ELF-1 (cell line): ENCODE results near the gene NUDT22.

Experiments
- DNase-seq: peaks from one replicate; pipeline ENCODE4 v3.0.0-alpha.2; 2016; ENCODE audit warnings: low read depth, low spot score

The NUDT22 gene

DNA sequence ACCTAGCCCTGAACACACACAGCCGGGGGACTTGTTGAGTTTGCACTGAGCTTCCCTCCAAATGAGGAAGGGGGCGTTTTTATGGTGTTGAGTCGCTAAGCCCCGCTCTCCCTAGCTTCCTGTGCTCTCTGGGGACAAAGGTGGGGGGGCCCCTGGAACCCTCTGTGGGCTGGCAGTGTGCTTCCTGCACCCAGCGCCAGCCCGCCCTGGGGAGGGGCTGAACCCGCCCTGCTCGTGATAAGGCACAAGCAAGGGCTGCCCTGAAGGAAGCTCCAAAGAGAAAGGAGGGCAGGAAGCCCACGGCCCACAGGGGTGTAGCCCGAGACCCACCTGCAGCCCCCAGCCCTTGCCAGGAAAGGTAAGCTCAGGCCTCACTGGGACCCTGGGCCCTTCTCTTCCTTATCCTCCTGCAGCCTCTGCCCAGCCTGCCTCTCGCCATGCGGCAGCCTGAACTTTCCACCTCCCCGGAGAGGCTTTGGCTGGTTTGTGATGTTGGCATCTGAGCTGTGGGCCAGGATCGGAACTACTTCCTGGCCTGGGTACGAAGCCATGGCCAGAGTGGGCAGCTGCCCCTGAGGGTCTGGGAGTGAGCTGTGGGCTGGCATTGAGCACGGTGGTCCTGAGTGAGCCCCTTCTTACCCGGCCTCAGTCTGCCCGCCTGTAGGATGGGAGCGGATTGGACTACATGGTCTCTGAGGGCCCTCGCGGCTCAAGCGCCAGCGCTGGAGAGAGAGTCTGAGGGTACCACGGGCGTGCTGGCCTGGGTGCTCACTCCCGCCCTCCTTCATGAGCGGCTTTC, 19.4 kb upstream of the NUDT22 start, which contains the start of gene FERMT3:
FERMT3 (plus strand) TSS at position 265 of the 799 bp plus-strand sequence. CDS start 644 bp downstream, outside the sequence.
- DNase-seq, result no peak

DNA sequence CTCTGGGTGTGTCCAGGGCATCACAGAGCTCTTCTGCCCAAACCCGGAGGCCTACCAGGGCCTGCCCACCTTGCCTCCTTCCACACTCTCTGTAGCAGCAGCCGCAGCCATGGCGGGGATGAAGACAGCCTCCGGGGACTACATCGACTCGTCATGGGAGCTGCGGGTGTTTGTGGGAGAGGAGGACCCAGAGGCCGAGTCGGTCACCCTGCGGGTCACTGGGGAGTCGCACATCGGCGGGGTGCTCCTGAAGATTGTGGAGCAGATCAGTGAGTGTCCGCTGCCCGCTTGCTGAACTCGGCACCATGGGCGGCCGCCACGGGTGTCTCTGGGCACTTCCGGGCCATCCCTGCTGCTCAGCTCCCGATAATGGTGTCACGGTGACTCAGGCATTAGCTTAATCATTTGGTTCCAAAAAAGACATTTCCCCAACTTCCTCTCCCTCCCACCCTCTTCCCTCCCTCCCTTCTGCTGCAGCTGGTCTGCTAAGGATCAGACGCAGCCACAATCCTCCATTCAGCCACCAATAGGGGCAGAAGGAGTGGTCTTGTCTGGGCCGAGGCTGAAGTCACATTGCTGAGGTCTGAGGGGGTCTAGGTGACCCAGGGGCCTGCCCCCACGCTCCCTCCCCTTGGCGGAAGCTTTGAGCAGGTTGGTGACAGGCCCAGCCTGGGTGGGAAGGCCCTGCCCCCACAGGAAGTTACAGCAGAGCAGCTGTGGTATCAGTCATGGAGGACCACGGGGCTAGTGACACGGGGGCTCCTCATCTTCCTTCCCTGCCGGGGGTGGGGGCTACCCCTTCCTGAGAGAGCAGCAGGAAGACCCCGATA, 18.6 kb upstream of the NUDT22 start:
- no peak for DNase-seq

DNA sequence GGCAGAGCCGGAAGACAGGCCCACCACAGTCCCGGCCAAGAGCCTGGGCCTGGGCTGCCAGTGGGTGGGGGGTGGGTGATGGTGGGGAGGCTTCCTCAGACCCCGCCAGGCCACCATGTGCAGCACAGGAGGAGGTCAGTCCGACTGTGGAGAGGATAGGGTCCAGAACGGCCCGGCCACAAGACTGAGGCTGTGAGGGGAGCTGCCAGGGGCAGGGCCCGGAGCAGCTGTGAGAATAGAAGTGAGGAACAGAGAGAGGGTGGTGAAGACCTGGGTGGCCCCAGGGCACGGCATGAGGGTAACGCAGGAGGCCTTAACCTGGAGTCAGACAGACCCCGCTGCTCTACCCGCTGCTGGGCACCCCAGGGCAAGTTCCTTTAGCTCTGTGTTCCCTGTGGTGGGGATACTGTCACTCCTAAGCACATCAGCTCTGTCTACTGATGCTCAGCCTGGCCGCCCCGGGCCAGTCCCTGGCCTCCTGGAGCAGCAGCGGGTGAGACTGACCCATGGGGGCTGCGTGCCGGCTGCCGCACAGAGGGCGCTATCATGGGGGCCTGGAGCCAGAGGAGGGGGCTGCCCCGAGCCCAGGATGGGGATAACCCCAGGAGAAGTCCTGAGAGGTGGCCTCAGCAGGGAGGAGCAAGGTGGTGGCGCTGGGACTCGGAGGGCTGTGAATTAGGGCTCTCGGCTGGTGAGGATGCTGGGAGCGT, 17.8 kb upstream of the NUDT22 start:
- DNase-seq, result no peak

DNA sequence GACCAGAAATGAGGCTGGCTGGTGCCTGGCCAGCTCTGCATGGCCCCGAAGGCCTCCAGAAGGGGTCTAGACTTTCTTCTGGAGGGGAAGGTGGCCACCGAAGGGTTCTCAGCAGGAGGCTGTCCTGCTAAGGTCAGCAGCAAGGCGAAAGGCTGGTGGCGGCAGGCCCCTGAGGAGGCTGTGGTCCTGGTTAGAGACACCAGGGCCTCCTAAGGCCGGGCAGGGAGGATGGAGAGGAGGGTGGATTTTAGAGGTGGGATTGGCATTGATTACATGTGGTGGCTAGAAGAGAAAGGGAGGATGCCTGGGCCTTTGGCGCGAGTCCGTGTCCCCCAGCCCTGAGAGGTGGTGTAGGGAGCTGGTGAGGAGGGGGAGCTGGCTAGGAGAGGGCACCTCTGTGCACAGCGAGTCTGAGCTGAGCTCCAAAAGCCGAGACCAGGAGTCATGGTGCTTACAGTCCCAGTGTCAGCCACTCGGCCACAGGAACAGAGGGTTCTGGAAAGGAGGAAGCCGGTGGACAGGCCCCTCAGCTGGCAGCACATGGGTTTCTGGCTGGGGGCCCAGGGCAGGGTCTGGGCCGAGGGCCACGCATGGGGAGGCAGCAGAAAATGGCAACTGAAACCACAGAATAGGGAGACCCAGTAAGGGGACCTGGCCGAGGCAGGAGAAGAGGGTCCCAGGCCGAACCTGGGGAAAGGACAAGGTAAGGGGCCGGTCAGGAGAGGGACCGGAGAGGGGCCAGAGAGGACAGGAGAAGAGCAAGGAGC, 17.1 kb upstream of the NUDT22 start:
- DNase-seq, result no peak

DNA sequence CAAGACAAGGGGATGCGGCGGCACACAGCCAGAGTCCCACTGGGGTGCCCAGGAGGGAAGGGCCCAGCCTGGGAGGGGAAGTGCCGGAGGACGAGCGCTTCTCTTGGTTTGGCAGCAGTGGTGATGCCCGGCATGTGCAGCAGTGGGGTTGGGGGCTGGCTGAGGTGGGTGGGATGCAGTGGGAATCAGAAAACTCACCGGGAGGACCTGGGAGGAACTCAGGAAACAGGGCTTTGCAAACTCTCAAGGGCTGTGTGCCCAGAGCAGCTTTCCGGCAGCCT, 16.6 kb upstream of the NUDT22 start:
- DNase-seq, result no peak

DNA sequence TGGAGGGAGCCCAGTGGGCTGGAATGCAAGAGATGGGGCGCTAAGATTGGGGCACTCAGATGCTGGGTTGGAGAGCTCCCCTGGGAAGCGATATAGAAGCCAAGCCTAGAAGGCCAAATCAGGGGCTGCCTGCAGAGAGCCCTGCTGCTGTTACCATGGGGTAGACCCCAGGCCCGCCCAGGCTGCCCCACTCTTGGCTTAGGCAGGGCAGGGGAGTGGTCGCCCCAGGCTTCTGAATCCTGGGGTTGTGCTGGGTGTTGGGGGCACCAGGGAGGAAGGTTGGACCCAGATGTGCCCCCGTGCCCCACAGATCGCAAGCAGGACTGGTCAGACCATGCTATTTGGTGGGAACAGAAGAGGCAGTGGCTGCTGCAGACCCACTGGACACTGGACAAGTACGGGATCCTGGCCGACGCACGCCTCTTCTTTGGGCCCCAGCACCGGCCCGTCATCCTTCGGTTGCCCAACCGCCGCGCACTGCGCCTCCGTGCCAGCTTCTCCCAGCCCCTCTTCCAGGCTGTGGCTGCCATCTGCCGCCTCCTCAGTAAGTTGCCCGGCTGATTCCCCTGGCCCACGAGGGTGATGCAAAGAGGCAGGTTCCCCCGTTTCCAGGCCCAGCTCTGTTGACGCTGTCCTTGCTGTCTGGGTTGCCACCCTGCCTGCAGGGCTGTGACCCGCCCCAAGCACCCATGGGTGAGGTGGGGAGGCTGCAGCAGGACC, 15.6 kb upstream of the NUDT22 start:
- DNase-seq, result no peak

DNA sequence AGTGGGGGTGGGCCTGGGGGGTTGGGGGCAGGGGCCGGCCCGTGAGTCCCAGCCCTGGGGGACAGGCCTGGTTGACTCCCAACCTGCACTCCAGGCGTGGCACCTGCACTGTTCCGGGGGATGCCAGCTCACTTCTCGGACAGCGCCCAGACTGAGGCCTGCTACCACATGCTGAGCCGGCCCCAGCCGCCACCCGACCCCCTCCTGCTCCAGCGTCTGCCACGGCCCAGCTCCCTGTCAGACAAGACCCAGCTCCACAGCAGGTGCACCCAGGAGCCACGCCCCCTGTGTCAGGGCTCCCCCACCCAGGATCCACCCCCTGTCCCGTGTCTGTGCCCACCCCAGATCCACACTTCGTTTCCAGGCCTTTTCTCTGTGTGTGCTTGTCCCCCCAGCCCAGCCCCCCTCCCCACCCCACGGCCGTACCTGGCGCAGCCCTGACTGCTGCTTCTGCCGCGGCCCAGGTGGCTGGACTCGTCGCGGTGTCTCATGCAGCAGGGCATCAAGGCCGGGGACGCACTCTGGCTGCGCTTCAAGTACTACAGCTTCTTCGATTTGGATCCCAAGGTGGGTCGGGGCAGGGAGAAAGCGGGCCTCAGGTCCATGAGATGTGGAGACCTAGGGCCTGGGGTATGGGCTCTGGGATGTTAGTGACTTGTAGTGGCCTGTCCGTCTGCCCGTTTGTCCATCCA, 14.7 kb upstream of the NUDT22 start:
- DNase-seq, result no peak

DNA sequence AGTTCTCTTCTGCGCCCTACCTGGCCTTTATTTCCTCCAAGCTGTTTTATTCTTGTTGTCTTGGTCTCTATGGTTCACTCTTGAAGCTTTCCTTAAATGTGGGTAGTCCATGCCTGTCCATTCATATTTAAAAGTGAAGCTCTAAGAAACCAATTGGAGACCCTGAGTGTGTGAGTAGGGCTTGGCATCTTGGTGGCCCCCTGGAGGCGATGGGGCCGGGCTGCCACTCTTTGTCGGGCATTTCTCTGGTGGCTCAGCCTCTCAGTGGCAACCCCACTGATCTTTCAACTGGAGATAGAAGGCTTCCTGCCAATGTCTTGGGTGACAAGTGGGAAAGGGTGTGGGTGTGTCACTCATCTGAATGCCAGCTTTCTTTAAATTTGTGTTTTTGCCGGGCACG, 9.2 kb upstream of the NUDT22 start:
- no peak for DNase-seq

DNA sequence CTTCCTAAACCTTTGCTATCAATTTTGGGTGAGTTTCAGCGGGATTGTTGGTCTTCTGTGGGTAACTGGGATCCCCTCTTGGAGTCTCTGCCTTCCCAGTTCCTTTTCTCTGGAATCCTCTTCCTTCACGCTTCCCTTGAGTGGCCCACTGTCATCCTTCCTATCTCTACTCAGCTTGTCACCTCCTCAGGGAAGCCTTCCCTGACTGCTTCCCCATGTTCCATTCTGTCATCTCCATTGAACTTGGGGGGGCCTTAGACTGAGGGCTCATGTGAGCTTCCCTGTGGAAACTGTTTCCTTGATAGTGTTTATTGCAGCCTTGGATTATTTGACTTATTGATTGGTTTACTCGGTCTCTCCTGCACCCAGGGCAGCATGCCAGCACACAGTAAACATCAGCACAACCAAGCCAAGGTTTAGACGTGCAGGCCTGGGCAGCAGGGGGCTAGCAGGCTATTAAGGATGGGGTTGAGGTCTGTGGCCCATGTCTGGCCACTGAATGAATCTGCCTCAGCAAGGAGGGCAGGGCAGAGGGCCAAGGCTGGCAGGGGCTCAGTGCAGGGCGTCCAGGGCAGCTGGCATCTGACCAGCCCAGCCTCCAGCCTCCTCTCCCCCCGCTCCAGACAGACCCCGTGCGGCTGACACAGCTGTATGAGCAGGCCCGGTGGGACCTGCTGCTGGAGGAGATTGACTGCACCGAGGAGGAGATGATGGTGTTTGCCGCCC, 7.3 kb upstream of the NUDT22 start:
- DNase-seq, result no peak

DNA sequence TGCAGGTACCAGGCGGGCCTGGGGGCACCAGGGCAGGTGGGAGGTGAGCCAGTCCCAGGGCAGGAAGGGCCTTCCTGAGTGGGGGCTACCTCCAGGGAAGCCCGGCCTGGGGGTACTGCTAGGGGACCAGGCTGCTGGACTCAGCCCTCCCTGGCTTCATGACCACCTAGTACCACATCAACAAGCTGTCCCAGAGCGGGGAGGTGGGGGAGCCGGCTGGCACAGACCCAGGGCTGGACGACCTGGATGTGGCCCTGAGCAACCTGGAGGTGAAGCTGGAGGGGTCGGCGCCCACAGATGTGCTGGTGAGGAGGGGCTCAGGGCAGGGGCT, 6.8 kb upstream of the NUDT22 start:
- DNase-seq, result no peak

DNA sequence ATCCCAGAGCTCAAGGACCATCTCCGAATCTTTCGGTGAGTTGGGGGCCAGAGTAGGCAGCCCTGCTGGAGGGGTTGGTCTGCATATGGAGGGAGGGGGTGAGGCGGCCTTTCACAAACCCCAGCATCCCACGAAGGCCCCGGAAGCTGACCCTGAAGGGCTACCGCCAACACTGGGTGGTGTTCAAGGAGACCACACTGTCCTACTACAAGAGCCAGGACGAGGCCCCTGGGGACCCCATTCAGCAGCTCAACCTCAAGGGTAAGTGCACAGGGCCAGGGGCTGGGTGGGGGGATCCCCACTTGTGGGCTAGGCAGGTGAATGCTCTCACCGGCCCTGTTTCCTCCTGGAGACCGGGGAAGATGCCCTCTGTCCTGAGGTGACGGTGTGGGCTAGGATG, 6.3 kb upstream of the NUDT22 start:
- no peak for DNase-seq

DNA sequence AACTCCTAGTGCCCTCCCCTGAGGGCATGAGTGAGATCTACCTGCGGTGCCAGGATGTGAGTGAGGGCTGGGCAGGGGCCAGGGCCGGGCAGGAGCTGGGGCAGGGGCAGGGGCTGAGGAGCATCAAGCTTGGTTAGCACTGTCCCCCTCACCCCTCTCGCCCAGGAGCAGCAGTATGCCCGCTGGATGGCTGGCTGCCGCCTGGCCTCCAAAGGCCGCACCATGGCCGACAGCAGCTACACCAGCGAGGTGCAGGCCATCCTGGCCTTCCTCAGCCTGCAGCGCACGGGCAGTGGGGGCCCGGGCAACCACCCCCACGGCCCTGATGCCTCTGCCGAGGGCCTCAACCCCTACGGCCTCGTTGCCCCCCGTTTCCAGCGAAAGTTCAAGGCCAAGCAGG, 5.8 kb upstream of the NUDT22 start:
- DNase-seq, result no peak

DNA sequence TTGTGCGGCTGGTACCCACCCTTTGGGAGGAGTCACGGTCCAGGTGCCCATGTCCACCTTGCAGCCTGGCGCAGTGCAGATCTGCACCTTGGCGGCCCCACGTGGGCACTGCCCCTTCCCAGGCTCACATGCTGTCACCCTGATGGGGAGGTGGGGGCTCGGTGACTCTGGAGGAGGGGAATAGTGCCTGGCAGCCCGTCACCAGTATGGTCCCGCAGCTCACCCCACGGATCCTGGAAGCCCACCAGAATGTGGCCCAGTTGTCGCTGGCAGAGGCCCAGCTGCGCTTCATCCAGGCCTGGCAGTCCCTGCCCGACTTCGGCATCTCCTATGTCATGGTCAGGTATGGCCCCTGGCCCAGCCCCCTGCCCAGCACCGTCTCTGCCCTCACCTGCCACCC, 5.3 kb upstream of the NUDT22 start:
- DNase-seq, result no peak

DNA sequence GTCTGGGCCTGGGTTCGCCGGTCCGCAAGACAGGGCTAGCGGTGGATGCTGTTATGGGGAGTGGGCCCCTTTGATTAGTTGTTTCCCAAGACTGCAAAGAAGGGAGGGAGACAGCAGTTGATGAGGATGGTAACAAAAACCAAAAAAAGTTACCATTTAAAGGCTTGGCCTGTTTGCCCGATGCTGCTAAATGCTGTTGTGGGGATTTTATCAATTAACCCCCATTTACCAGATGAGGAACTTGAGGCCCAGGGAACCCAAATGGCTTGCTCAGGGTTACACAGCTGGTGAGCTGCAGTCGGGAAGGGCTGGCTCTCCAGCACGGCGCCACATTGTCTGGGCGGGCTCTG, 3.4 kb upstream of the NUDT22 start:
- no peak for DNase-seq

DNA sequence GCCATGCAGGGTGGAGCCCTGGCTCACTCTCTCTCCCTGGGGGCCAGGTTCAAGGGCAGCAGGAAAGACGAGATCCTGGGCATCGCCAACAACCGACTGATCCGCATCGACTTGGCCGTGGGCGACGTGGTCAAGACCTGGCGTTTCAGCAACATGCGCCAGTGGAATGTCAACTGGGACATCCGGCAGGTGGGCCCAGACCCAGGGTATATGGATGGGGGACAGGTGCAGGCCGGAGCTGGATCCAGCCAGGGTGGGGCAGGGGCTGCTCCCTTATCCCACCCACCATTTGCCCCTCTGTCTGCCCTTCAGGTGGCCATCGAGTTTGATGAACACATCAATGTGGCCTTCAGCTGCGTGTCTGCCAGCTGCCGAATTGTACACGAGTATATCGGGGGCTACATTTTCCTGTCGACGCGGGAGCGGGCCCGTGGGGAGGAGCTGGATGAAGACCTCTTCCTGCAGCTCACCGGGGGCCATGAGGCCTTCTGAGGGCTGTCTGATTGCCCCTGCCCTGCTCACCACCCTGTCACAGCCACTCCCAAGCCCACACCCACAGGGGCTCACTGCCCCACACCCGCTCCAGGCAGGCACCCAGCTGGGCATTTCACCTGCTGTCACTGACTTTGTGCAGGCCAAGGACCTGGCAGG, 2.9 kb upstream of the NUDT22 start:
- no peak for DNase-seq

DNA sequence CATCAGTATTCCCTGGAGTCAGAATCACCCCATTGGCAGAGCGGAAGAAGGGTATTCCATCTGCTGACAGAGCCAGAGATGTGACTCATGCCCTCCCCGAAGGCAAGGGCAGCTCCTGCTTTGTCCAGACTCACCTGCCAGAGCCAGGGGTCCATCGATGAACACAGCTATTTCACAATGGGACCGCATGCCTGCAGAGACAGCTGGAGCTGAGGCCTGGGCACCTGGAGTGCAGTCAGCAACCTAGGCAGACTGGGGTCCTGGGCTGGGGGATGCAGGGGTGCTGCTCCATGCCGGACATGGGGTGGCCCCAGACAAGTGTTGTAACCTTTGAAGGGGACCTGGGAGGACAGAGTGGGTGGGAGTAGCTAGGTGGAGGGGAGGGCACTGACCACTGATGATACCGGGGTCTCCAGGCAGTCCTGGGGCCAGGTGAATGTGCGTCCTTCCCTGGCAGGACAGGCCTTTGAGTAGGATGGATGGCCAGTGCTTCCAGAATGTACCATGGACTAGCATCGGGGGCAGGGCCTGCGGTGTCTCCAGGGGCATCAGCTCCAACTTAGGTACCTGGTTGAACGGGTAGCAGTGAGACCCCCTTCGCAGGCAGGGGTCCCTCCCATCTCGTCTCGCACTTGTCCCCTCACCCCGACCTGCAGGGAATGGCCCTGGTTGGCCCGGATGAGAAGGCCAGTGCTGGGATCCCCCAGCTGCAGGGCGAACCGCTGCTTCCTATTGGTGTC, 1.8 kb upstream of the NUDT22 start:
- DNase-seq, result no peak

DNA sequence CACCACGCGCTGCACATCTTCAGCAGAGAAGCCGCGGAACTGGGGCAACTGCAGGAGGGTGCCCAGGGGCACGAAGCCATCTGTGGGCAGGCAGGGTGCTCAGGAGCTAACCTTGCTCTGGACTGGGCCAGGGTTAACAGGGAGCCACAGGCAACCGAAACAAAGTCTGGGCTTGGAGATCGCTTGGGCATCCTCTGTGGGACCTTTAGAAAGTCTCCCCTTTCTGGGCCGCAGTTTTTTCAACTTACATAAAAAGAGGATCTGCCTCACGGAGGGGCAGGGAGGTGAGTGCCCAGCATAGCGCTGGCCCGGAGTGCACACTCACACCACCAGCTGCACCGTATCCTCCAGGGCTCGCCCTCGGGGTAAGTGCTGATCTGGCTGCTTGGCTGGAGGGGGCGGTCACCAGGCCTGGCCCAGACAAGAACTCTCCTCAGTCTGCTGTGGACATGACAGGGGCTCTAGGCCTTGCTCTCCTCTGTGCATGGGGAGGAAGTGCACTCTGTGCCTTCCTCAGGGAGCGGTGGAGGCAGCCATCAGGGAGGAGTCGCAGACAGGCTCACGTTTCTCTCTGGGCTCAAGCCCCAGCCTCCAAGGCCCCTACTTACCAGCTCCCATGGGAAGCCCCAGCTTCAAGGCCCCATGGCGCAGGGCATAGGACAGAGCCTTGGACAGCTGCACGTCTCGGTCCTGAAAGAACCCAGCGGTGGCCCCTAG, 1.0 kb upstream of the NUDT22 start:
- DNase-seq, result no peak

DNA sequence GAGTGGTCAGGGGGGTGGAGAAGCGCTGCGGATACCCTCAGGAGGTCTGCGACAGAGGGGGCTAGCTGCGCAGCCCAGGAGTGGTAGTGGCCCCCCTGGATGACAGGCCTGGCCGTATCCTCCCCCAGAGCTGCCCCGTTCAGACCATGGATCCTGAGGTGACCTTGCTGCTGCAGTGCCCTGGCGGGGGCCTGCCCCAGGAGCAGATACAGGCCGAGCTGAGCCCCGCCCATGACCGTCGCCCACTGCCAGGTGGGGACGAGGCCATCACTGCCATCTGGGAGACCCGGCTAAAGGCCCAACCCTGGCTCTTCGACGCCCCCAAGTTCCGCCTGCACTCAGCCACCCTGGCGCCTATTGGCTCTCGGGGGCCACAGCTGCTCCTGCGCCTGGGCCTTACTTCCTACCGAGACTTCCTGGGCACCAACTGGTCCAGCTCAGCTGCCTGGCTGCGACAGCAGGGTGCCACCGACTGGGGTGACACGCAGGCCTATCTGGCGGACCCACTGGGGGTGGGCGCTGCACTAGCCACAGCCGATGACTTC, 505 bp downstream of the NUDT22 start:
- no peak for DNase-seq
